Effector CD4-positive, alpha-beta T cell (primary cell): ENCODE measurements around the gene GNLY.
"Not testable (repeated sequence)": the region's sequence is repeated elsewhere in the genome, so short reads cannot be mapped to it uniquely, and the experiment has no call there.

Experiments
- DNase-seq: peaks from one replicate; pipeline ENCODE4 v3.0.0-alpha.2; 2020
- total RNA-seq: gene quantifications from one replicate; lab custom pipeline; 2026; lab: John Stamatoyannopoulos, UW

GNLY gene
- total RNA-seq: 3.0 reads per million, percentile 10 among the genes with 10 or more reads in this experiment

- DNase-seq: no peak
Observed at GRCh38 chr2:85694052-85695025, at the start of gene GNLY. Gene GNLY (plus strand): TSS chr2:85694358. CDS start chr2:85694419, 61 bp downstream.

- no peak for DNase-seq
Observed at GRCh38 chr2:85644909-85645308, 49.2 kb upstream of the GNLY start.

- DNase-seq: no peak
Observed at GRCh38 chr2:85646166-85646565, 48.0 kb upstream of the GNLY start.

GRCh38 chr2:85647823-85648526 is 46.2 kb upstream of the GNLY start:
- no peak for DNase-seq

GRCh38 chr2:85648619-85649018 is 45.5 kb upstream of the GNLY start:
- DNase-seq: no peak

- DNase-seq: no peak
Observed at GRCh38 chr2:85649201-85650190, 44.7 kb upstream of the GNLY start.

GRCh38 chr2:85650456-85650855 is 43.7 kb upstream of the GNLY start:
- DNase-seq: no peak

- DNase-seq: no peak
Observed at GRCh38 chr2:85651097-85651496, 43.1 kb upstream of the GNLY start.

GRCh38 chr2:85652056-85652455 is 42.1 kb upstream of the GNLY start:
- no peak for DNase-seq

- DNase-seq: no peak
Observed at GRCh38 chr2:85653996-85654395, 40.2 kb upstream of the GNLY start.

- no peak for DNase-seq
Observed at GRCh38 chr2:85655961-85656417, 38.2 kb upstream of the GNLY start.

- DNase-seq: no peak
Observed at GRCh38 chr2:85656468-85656867, 37.7 kb upstream of the GNLY start.

GRCh38 chr2:85657399-85657798 is 36.8 kb upstream of the GNLY start:
- DNase-seq: not testable (repeated sequence)

GRCh38 chr2:85659324-85659981 is 34.7 kb upstream of the GNLY start:
- DNase-seq: no peak

GRCh38 chr2:85660301-85660700 is 33.9 kb upstream of the GNLY start:
- DNase-seq: not testable (repeated sequence)

- DNase-seq: no peak
Observed at GRCh38 chr2:85660725-85661124, 33.4 kb upstream of the GNLY start.

GRCh38 chr2:85661139-85661858 is 32.9 kb upstream of the GNLY start:
- no peak for DNase-seq

GRCh38 chr2:85662899-85663593 is 31.1 kb upstream of the GNLY start:
- no peak for DNase-seq

GRCh38 chr2:85663594-85664565 is 30.3 kb upstream of the GNLY start:
- no peak for DNase-seq
